Psoas muscle (tissue), 8 donors: ENCODE data around the gene MICAL3. TPM values are rescaled to one million over a fixed set of nuclear protein-coding genes. Genes with fewer than 3 reads are reported as not detected.

Experiments
- ATAC-seq, 4 donors: fragments of 200-7000 bp; cut with Tn5 transposase; one replicate each; pipeline ENCODE4 v1.9.1; 2020; ENCODE audit warnings: moderate library complexity in 3 of 4, mild to moderate bottlenecking in 2 of 4
- DNase-seq, 2 donors: peaks; one replicate each; pipeline ENCODE4 v3.0.0-alpha.2; 2020
- H3K27ac ChIP-seq: fragments of 200-600 bp; one replicate; pipeline ENCODE4 v1.8.0; 2022
- H3K27me3 ChIP-seq, 3 donors: fragments of 200-600 bp in 1 of 3; one replicate each; pipeline versions ENCODE4 v1.6.1 to v1.8.0; 2013 to 2022; ENCODE audit warnings: low read length in 2 of 3, mild to moderate bottlenecking in 2 of 3, moderate library complexity in 1 of 3; ENCODE audit not compliant: insufficient read depth in 3 of 3
- H3K36me3 ChIP-seq, 2 donors: fragments of 200-600 bp in 1 of 2; one replicate each; pipeline versions ENCODE4 v1.6.1 to v1.8.0; 2013 to 2022; ENCODE audit warnings: low read depth in 1 of 2, mild to moderate bottlenecking in 1 of 2, moderate library complexity in 1 of 2; ENCODE audit not compliant: insufficient read depth in 1 of 2
- H3K4me1 ChIP-seq: fragments of 200-600 bp; one replicate; pipeline ENCODE4 v1.8.0; 2022
- H3K4me3 ChIP-seq: fragments of 200-600 bp; one replicate; pipeline ENCODE4 v1.8.0; 2022; ENCODE audit warnings: mild to moderate bottlenecking
- H3K9me3 ChIP-seq: fragments of 200-600 bp; one replicate; pipeline ENCODE4 v1.8.0; 2022
- CTCF ChIP-seq: fragments of 200-600 bp; IDR thresholded peaks from one replicate; pipeline ENCODE4 v1.8.0; 2022; ENCODE audit warnings: antibody characterized with exemption
- WGBS, 3 donors: extraction: QIAGEN DNeasy Blood & Tissue Kit; methylation state at CpG; one replicate each; pipeline versions ENCODE4 v1.1.6 to v1.1.7; 2013; 5-methylcytosine and 5-hydroxymethylcytosine counted together
- intact Hi-C, 2 donors: fragments of 100-400 bp; cut with DNase I; formaldehyde crosslinking; loops; one replicate each; pipeline versions ENCODE4 v1.11.0 to v1.14.2; 2022
- polyA plus RNA-seq, 3 donors: library from polyadenylated mRNA; stranded (reverse); fragments of 200-250 nt; gene quantifications; one replicate each; pipeline ENCODE4 v1.2.3, GENCODE V29; 2013
- total RNA-seq, 4 donors: library from RNA; stranded (reverse); fragmentation: NEBNext Ultra II Directional in 2 of 4; extraction: Animal tissue kit (Norgen Biotek cat#: 25700) in 2 of 4; gene quantifications; one replicate each; pipeline versions ENCODE4 v1.2.1 to v1.2.4, GENCODE V29; 2021 to 2023
- donor health status: healthy with polysubstance abuse.
- donor health status: DM: no; HTN: no; CAD: no; lungs with moderate emphysema.
- donor health status: Bipolar disorder and iron deficiency.
- donor health status: healthy.
- donor health status: DM: yes; HTN: yes; CAD: no.
- donor health status: DM: no; HTN: no; CAD: no.
- donor health status: DM: no; HTN: no; CAD: no.
- donor health status: DM: yes; HTN: yes; CAD: no.

MICAL3 gene
- total and polyA plus RNA-seq, 7 donors, result 2.1 to 38.3 (median 15.5) TPM

DNA sequence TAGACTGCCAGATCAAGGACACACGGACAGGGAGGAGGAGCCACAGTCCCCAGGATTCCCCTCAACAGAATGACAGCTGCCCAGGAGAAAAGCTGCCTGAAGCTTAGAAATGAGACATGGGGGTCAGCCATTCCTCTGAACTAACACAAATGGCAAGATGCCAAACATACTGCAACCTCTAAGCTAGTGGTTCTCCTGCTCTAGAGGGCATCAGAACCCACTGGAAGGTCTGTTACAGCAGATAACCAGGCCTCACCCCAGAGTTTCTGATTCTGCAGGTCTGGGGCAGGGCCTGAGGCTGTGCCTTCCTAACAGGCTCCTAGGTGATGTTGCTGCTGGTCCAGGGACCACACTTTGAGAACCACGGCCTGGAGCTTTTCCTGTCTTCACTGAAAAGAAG lies 221.5 kb downstream of the MICAL3 start:
- TF ChIP-seq CTCF, result no peak
- Histone ChIP-seq H3K9me3 (no peaks in the 10 kb centered on the region), H3K36me3 (peaks cover 3 to 37% of the 10 kb centered on the region in 2 donors), H3K27me3 (no peaks in the 10 kb centered on the region), H3K27ac (no peak overlapping the region), H3K4me1 (peaks cover 9% of the 10 kb centered on the region), H3K4me3 (no peak overlapping the region)
- no peak for ATAC-seq
- intact Hi-C loops, result no loop called here
- DNase-seq, result no peak
- 65 to 85% (median 81%) methylated on average over 2 of the region's 2 CpGs for WGBS, 3 donors

- Histone ChIP-seq H3K4me1 (peaks cover 8% of the 10 kb centered on the region), H3K27me3 (no peaks in the 10 kb centered on the region), H3K9me3 (no peaks in the 10 kb centered on the region), H3K36me3 (peaks cover 3 to 37% of the 10 kb centered on the region in 2 donors), H3K27ac (no peak overlapping the region), H3K4me3 (no peak overlapping the region)
- ATAC-seq, result no peak
- TF ChIP-seq CTCF, result no peak
- intact Hi-C loops, result no loop called here
- WGBS, 3 donors, result 89 to 94% (median 89%) methylated on average over 10 of the region's 10 CpGs
- DNase-seq, result no peak
These were observed 221.9 kb downstream of the MICAL3 start for GRCh38 chr22:17802411-17802810.

DNA sequence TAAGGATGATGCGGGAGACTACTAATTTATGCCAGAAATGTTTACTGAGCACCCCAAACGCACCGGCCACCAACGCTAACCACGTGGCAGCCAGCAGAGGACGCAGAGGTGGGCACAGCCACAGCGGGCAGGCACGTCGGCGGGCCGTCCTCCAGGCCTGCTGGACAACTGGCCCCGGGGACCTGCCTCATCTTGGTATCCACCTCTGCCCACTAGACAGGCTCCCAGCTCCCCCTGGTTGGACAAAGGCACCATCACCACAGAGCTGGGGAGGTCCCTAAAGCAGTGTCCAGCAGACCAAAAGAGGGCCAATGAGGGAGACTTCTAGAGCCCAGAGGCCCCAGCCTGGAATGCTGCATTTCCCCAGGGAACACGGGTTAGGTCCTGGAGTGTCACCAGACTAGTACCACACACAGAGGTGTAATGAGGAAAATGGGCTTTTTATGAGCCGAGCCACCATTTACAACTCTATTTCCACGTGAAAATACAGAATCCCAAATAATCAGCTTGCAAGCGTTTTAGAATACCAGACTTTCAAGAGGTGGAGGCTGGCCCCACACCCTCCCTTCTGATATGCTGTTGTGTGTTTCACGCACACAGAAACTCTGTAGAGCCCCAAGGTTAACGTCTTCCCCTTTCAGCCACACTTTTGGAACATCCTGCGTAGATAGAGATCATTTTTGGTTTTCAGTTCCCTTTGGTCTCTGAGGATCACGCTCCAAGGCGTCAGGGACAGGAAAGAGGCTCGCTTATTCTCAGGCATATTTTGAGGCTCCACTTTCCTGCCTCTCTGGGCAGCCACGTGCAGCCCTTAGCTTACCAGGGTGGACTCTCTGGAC lies 226.4 kb downstream of the MICAL3 start:
- no peak for DNase-seq
- peak in 1 of 4 donors; percentile 20 for ATAC-seq
- no peak for TF ChIP-seq CTCF
- Histone ChIP-seq H3K9me3 (no peaks in the 10 kb centered on the region), H3K4me1 (no peaks in the 10 kb centered on the region), H3K27ac (no peak overlapping the region), H3K36me3 (peaks cover 0 to 6% of the 10 kb centered on the region in 2 donors), H3K4me3 (no peak overlapping the region), H3K27me3 (no peaks in the 10 kb centered on the region)
- WGBS, 3 donors, result 87 to 89% (median 88%) methylated on average over 22 to 23 of the region's 23 CpGs
- intact Hi-C loops, result no loop called here

DNA sequence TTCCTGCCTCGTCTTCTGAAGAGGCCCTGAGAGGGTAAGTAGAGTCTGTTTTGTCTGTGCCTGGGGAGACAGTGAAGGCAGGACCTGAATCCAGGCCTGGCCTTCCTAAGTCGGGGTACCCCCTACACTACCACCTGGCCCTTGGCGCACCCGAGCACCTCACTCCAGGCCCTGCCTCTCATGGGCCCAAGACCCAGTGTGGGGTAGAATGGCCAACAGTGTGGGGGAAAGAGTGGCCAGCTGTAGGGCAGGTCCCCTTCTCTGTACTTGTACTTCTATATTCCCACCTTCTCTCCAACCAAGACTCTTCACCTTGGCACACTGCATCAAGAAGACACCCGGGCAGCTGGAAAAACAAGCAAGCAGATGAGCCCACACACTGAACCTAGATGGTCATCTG lies 227.7 kb downstream of the MICAL3 start:
- peaks cover 0 to 4% of the 10 kb centered on the region in 2 donors for H3K36me3 ChIP-seq
- no peak for TF ChIP-seq CTCF
- ATAC-seq (no peak), DNase-seq (no peak)
- H3K4me3 ChIP-seq, result no peak overlapping the region
- no peak overlapping the region for H3K27ac ChIP-seq
- no peaks in the 10 kb centered on the region for H3K27me3 ChIP-seq
- WGBS, 3 donors, result 92 to 100% (median 94%) methylated on average over 5 of the region's 5 CpGs
- intact Hi-C loops, result no loop called here
- H3K4me1 ChIP-seq, result no peaks in the 10 kb centered on the region
- no peaks in the 10 kb centered on the region for H3K9me3 ChIP-seq
